GM10248 (cell line): ENCODE results near the gene RNFT2.

Source experiments
- CTCF ChIA-PET: fragments of 300-600 bp; sonication (Branson Sonifier 250); formaldehyde crosslinking; extraction: SDS; loops from one replicate; lab custom pipeline; 2021; ENCODE audit warnings: antibody characterized with exemption; lab: Yijun Ruan, JAX
- POLR2A ChIA-PET: fragments of 350-650 bp; sonication (Branson Sonifier 250); formaldehyde crosslinking; extraction: SDS; loops from one replicate; lab custom pipeline; 2020; ENCODE audit warnings: antibody characterized with exemption; lab: Yijun Ruan, JAX
- DNase-seq: peaks from one replicate; pipeline ENCODE4 v3.0.0; 2012; ENCODE audit errors: extremely low spot score
- TF ChIP-seq, protein P1 (sequence below): IDR thresholded peaks from 2 replicates; pipeline ENCODE4 v1.5.1; 2012; ENCODE audit warnings: mild to moderate bottlenecking, low read depth; ENCODE audit errors: extremely low read depth, missing control alignments, control extremely low read depth

RNFT2 gene

DNA sequence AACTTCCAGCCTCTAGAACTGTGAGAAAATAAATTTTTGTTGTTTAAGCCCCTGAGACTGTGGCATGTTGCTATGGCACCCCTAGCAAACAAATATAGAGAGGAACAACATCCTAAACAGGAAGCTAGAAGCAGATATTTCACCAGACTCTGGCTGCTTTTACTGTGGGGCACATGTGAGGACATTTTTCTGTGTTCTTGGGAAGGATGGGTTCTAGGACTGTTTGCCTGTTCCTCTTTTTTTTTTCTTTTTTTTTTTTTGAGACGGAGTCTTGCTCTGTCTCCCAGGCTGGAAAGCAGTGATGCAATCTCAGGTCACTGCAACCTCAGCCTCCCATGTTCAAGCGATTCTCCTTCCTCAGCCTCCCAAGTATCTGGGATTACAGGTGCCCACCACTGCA is 147.4 kb downstream of the RNFT2 start:
- ChIA-PET CTCF (no interaction called here), POLR2A (no interaction called here)
- no peak for DNase-seq
- TF ChIP-seq, protein P1, sequence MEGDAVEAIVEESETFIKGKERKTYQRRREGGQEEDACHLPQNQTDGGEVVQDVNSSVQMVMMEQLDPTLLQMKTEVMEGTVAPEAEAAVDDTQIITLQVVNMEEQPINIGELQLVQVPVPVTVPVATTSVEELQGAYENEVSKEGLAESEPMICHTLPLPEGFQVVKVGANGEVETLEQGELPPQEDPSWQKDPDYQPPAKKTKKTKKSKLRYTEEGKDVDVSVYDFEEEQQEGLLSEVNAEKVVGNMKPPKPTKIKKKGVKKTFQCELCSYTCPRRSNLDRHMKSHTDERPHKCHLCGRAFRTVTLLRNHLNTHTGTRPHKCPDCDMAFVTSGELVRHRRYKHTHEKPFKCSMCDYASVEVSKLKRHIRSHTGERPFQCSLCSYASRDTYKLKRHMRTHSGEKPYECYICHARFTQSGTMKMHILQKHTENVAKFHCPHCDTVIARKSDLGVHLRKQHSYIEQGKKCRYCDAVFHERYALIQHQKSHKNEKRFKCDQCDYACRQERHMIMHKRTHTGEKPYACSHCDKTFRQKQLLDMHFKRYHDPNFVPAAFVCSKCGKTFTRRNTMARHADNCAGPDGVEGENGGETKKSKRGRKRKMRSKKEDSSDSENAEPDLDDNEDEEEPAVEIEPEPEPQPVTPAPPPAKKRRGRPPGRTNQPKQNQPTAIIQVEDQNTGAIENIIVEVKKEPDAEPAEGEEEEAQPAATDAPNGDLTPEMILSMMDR, result no peak

DNA sequence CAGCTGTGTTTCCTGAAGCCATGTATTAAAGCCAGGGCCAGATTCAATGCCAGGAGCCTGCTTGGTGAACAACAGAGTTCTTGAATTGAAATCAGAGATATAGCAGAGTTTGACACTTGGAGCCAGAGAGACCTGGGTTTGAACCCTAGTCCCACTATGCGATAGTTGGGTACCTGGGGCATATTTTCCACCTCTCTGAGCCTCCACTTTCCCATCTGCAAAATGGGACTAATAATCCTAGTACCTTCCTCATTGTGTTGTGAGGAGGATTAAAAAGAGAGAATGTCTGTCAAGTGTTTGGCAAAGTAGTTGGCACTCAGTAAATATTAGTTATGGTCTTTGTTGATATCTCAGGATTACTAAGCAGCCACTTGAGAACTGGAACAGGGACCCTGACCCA is 149.1 kb downstream of the RNFT2 start:
- ChIA-PET CTCF (no interaction called here), POLR2A (no interaction called here)
- TF ChIP-seq, protein P1, result no peak
- DNase-seq, result no peak

DNA sequence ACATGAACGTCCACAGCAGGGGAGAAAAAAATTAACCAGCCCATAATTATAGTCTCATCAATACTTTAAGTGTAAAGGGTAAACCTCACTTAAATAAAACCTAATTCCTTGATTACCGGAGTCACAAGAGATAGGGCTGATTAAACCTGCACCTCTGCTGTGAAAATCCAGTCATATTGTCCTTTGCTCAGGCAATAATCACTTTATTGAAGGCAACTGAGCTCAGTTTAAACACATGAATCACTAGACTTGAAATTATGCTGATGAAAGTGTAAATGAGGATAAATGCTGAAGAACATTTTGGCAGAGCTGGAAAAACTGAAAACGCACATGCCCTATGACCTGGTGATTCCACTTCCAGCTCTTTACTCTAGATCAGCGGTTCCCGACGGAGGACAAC is 149.8 kb downstream of the RNFT2 start:
- ChIA-PET CTCF (no interaction called here), POLR2A (no interaction called here)
- DNase-seq, result no peak
- TF ChIP-seq, protein P1, result no peak

DNA sequence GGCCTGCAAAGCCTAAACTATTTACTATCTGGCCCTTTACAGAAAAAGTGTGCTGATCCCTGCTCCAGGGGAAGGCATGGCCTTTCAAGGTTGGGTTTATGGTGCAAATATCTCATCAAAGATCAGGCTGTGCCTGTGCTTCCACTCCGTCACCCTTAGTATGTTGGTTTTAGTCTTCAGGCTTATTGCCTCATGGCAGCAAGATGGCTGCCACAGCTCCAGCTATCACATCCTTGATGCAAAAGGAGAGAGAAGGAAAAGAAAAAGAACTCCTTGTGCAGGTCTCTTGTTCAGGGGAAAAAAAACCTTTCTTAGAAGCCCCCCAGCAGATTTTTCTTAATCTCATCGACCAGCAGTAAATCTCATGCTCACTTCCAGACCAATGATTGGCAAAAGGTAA is 152.2 kb downstream of the RNFT2 start:
- ChIA-PET CTCF (no interaction called here), POLR2A (no interaction called here)
- DNase-seq, result no peak
- TF ChIP-seq, protein P1, result no peak

- TF ChIP-seq, protein P1, result no peak
- POLR2A ChIA-PET, result no interaction called here
- CTCF ChIA-PET, result no interaction called here
Measured at GRCh38 chr12:116891019-116891418, 152.9 kb downstream of the RNFT2 start.

DNA sequence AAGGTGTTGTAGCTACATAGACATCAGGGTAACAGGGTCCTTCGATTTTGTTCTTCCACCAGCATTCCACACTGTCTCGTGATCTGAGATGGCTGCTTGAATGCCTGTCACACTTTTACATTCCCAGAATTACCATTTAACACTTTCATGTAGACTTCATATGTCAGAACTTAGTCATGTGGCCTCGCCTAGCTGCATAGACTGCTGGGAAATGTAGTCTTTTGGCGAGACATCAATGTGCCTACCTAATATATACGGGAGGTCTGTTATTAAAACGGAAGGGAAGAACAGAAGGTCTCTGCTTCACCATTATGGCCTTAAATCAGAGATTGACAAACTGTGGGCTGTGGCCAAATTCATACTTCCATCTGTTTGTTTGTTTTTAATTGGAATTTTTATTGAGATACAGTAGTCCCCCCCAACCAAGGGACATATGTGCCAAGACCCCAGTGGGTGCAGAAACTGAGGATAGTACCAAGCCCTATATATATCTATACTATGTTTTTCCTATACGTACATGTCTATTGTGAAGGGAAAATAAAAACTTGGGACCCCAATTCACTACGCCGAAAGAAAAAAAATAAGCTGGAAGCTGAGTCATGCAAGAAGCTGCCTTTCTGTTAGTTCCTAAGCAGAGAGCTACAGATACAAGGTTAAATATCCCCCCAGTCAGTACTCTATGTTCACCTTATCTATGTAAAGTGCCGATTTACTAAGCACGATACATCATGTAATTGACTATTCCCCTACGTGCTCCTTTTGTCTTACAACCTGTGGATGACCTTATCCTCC is 154.4 kb downstream of the RNFT2 start:
- POLR2A ChIA-PET, result no interaction called here
- TF ChIP-seq, protein P1, result no peak
- CTCF ChIA-PET, result no interaction called here
- no peak for DNase-seq

More at GRCh38 chr12:116891019-116891418, 152.9 kb downstream of the RNFT2 start:
- DNase-seq, result no peak
